ENCODE results near the gene SYNGR4.
"Not testable (repeated sequence)": the region's sequence is repeated elsewhere in the genome, so short reads cannot be mapped to it uniquely, and the experiment has no call there.

SYNGR4 gene

GRCh38 chr19:48363810-48364597 is at the start of gene SYNGR4, which contains the start of gene TMEM143:
TSS of gene SYNGR4 (plus strand) at chr19:48364367. CDS start at chr19:48365843, 1,476 bp downstream.
TSS of gene TMEM143 (minus strand) at chr19:48363940. CDS start at chr19:48363920, 20 bp downstream.
- peak; percentile 99 for DNase-seq (ENCODE audit: low spot score)

- DNase-seq (ENCODE audit: low spot score) = no peak
These were observed 48.5 kb upstream of the SYNGR4 start for GRCh38 chr19:48315712-48316111.

DNA sequence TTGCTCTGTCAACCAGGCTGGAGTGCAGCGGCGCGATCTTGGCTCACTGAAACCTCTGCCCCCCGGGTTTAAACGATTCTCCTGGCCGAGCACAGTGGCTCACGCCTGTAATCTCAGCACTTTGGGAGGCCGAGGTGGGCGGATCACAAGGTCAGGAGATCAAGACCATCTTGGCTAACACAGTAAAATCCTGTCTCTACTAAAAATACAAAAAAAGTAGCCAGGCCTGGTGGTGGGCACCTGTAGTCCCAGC is 46.5 kb upstream of the SYNGR4 start:
- DNase-seq (ENCODE audit: low spot score) = not testable (repeated sequence)

- no peak for DNase-seq (ENCODE audit: low spot score)
These were observed 45.7 kb upstream of the SYNGR4 start for GRCh38 chr19:48318286-48318987.

- peak; percentile 76 for DNase-seq (ENCODE audit: low spot score)
These were observed 44.3 kb upstream of the SYNGR4 start for GRCh38 chr19:48319647-48320541.

DNA sequence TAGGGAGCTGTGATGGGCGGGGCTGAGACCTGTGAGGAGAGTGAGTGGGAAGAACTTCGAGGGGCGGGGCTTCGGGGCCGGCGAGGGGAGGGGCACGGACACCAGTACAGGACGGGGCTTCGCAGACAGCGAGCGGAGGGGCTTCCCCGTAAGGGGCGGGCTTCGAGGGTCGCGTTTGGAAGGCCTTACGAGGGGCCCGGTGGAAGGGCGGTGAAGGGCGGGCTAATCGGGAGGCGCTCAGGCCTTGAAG is 42.9 kb upstream of the SYNGR4 start:
- peak; percentile 92 for DNase-seq (ENCODE audit: low spot score)

DNA sequence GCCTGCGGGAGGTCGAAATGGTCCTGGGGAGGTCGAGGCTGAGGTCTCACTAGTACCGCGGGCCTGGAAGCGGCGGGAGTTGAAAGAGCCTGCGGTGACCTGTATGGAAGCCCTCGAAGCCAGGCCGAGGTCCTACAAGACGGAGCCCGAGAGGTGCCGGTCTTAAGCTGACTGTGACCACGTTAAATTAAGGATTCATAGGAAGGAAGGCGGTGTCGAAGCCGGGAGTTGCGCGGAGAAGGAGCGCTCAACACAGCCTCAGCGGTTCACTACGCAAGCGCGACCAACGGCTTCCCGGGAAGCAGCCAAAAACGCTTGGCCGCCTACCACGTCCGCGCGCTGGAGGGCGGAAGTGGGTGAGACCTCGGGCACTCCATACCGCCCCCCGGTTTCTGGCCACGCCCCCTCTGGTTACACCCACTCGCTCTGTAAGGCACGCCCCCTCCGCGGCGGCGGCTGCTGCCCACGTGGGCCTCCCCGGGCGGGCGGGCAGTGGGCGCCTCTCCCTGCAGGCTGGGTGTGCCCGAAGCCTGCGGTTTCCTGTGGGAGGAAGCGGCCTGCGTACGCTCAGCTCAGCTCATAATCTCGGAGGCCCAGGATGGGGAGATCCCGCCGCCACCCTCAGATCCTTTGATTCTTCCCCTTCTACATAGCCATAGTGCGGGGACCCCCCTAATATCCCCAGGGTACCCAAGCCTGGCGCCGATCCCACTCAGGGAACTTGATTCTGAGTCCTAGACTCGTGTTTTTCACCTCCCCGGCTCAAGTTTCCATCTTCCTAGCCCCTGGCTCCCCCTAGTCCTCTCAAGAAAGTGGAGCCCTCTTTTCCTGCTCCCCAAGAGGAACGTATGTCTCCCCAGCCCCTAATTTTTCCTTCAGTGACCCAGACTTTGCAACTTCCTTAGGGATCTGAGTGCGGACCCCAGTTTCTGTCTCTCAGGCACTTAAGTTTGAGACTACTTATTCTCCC is 42.3 kb upstream of the SYNGR4 start:
- DNase-seq (ENCODE audit: low spot score) = peak; percentile 99

DNA sequence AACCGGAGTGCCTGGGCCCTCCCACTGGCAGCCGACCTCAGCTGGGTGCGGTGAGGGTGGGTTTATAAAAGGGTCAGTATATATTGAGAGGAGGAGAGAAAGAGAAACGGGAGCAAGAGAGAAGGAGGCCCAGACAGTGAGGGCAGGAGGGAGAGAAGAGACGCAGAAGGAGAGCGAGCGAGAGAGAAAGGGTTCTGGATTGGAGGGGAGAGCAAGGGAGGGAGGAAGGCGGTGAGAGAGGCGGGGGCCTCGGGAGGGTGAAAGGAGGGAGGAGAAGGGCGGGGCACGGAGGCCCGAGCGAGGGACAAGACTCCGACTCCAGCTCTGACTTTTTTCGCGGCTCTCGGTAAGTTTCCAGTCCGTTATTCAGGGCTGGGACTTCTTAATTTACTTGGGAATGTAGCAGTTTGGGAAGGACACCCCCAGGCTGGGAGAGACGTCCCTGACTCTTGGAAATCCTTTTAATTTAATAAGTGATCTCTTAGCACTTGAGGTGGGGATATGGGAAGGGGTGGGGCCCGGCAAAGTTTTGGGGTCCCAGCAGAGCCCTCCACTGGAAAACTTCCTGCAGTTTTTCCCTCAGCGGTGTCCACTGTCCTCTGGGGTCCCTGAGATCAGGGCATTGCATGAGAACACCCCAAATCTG is 38.8 kb upstream of the SYNGR4 start, which contains the start of gene EMP3:
TSS of gene EMP3 (plus strand) at position 288 of the 646 bp plus-strand sequence. CDS start 1,293 bp downstream, outside the sequence.
- DNase-seq (ENCODE audit: low spot score) = peak; percentile 86

- DNase-seq (ENCODE audit: low spot score) = peak; percentile 69
These were observed 34.8 kb upstream of the SYNGR4 start for GRCh38 chr19:48329167-48329891.

DNA sequence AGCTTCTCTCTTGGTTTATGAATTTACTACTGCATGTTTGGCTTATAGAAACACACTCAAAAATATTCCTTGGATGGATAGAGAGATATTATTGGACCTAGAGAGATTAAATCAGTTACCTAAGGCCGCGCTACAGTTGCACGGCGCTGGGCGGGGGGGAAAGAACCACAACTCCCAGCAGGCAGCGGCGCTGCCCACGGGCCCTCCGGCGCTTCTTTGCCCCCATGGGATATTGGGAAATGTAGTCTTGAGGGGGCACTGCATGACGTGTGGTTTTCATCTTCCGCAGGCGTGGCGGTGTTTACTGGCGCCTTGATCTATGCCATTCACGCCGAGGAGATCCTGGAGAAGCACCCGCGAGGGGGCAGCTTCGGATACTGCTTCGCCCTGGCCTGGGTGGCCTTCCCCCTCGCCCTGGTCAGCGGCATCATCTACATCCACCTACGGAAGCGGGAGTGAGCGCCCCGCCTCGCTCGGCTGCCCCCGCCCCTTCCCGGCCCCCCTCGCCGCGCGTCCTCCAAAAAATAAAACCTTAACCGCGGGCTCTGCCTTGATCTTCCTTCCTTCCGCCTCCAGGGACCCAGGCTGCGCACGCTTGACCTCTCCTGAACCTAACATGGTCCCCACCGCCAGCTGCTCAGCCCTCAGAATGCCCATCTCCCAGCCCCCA is 34.0 kb upstream of the SYNGR4 start:
- peak; percentile 81 for DNase-seq (ENCODE audit: low spot score)

DNA sequence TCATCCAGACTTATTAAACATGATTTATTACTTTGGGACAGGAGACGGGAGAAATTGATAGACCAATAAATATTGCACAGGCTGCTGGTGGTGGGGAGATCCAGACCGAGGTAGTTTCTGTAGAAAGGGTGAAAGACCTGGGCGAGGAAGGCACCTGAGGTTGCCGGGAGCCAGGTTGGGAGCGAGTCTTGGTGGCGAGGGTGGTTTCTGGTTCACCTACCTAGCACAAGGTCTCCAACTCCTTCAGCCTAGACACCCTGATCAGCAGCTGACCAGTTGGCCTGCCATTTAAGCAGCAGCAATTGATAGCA is 31.9 kb upstream of the SYNGR4 start:
- DNase-seq (ENCODE audit: low spot score) = no peak

DNA sequence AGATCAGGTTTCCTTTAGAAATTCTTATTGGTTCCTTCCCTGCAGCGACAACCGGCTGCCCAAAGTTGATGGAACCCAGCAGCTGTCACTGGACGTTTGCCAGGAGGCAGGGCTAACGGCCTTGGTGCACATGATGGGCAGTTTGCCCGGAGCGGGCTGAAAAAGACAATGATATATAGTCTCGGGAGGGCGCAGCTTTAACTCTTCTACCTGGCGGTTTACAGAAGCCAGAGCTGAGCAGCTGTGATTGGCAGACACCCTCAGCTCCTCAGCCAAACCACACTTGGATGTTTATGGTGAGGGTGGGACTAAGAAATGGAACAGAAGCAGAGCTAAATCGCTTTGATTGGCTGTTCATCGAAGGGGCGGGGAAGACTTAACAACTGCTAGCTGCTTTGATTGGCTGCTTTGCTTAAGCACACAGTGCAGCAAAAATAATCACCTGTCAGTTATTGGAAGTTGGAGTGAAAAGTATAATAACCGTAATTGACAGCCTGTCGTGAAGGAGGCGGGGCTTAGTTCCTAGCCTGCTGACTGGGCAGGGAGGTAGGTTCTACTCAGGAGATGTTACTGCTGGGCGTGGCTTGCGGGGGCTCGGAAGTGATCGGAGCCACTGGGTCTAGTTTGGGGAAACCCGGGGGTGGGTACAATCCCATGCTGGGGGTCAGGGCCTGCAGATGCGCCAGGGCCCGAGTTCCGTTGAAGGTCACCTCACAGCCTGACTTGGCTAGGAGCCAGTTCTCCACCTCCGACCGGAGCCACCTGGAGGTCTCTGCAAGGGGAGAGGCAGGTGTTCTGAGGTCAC is 31.3 kb upstream of the SYNGR4 start:
- DNase-seq (ENCODE audit: low spot score) = peak; percentile 99

DNA sequence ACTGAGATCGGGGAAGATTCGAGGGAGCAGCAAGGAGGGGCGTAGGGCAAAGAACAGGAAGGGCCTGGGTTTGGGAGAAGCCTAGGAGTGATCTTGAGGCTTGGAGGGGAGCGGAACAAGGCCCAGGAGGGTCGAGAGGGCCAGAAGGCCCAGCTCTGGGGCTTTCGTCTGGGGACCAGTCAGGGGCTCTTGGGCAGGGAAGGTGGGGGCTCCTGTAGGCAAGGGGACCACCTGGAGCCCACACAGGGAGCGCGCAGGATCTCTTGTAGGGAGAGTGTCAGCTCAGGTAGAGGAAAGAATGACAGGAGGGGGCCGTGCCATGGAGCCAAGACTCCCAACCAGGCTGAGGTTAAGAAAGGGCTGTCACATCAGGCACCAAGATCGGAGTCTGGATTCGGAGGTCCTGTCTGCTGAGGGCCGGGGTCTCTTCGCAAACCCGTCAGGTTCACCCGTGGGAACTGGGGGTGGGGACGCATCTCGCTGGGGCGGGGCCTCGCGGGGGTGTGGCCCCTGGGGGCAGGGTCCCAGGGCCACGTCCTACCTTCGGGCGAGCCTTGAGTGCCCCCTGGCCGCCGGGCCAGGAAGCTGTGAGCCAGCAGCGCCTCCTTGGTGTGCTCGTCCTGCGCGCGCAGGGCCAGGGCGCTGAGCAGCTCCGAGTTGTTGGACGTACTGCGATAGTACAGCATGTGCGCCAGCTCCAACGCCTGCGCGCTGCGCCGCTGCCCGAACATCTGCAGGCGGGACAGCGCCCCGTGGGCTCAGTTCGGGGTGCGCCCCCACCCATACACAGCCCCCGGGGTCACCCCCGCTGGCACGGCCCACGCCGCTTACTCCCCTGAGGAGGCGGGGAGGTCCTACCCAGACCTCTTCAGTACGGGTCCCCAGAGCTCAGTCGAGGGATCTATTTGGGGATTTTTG is 30.4 kb upstream of the SYNGR4 start:
- DNase-seq (ENCODE audit: low spot score) = peak; percentile 93

- no peak for DNase-seq (ENCODE audit: low spot score)
These were observed 25.9 kb upstream of the SYNGR4 start for GRCh38 chr19:48338253-48338755.

GRCh38 chr19:48338802-48339503 is 25.2 kb upstream of the SYNGR4 start:
- no peak for DNase-seq (ENCODE audit: low spot score)

- peak; percentile 50 for DNase-seq (ENCODE audit: low spot score)
These were observed 23.2 kb upstream of the SYNGR4 start for GRCh38 chr19:48340995-48341394.

Data from kidney tubule cell (primary cell).